Measurements from ENCODE around the gene ST7.

The ST7 gene

DNA sequence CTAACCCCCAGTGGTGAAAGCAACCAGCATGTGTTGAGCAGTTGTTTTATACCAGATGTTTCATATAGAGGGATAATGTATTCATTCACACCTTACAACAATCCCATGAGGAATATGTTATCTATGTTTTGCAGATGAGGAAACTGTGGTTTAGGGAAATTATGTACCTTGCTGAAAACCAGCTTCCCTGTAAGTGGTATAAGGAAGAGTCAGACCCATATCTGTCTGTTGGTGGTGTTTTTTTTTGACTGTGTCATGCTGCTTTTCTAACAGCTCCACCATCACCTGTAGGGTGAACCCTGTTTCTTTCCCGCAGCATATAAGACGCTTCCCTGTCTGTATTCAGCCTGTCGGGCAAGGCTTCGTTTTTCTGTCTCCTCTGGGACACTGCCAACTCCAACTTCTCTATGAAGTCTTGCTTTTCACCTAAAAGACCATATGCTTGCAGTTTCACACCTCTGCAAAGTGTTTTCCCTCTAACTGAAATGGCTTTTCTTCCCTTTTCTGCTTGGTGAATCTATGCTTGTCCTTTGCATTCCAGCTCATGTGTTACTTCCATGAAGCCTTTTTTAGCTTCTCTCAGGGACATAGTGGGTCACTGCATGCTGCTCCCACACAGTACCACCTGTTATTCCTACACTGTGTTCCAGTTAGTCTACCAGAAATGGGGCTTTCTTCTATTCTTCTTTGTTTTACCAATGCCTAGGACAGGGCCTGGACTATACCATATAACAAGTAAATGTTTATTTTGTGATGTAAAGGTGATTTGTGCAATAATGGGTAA, 92.8 kb downstream of the ST7 start:
- peaks cover 5% of the 10 kb centered on the region for H3K4me1 ChIP-seq
- DNase-seq (ENCODE audit: low spot score in 2 of 2) = no peak
- no peaks in the 10 kb centered on the region for H3K27me3 ChIP-seq (ENCODE audit: low read depth)
- H3K4me3 ChIP-seq = no peak overlapping the region
- no peaks in the 10 kb centered on the region for H3K36me3 ChIP-seq (replicated peaks)
- no peaks in the 10 kb centered on the region for H3K9me3 ChIP-seq
- in situ Hi-C loops (cut with MboI; ENCODE audit: low sequenced_read_pairs) = no loop called here

DNA sequence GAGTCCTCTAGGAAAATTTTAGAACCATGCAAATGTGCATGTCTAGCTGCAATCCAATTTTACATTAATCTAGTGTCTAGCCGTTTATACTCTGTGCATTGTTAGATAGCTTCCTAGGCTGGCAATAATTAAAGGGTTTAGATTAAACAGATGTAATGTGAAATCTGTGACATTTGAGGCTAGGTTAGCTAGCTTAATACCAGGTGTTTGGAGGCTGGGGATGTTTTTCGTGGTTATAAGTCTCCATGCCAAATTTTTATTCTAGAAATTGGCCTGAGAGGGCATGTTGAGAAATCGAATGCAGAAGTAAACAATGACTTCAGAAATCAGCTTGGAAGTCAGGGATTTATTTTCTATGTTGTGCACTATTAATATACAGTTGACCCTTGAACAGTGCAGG, 94.2 kb downstream of the ST7 start:
- Histone ChIP-seq H3K4me3 (no peak overlapping the region), H3K36me3 (replicated peaks) (no peaks in the 10 kb centered on the region), H3K9me3 (no peaks in the 10 kb centered on the region), H3K27me3 (ENCODE audit: low read depth) (no peaks in the 10 kb centered on the region), H3K4me1 (peaks cover 5% of the 10 kb centered on the region)
- no peak for DNase-seq (ENCODE audit: low spot score in 2 of 2)
- in situ Hi-C loops (cut with MboI; ENCODE audit: low sequenced_read_pairs) = no loop called here

- Histone ChIP-seq H3K27me3 (ENCODE audit: low read depth) (no peaks in the 10 kb centered on the region), H3K9me3 (no peaks in the 10 kb centered on the region), H3K36me3 (replicated peaks) (no peaks in the 10 kb centered on the region), H3K4me3 (no peak overlapping the region), H3K4me1 (peaks cover 5% of the 10 kb centered on the region)
- in situ Hi-C loops (cut with MboI; ENCODE audit: low sequenced_read_pairs) = no loop called here
- DNase-seq (ENCODE audit: low spot score in 2 of 2) = peak in 1 of 2 experiments; percentile 32
These were observed 95.0 kb downstream of the ST7 start for GRCh38 chr7:117048114-117048866.

- Histone ChIP-seq H3K4me1 (peaks cover 5% of the 10 kb centered on the region), H3K9me3 (no peaks in the 10 kb centered on the region), H3K27me3 (ENCODE audit: low read depth) (no peaks in the 10 kb centered on the region), H3K36me3 (replicated peaks) (no peaks in the 10 kb centered on the region), H3K4me3 (no peak overlapping the region)
- DNase-seq (ENCODE audit: low spot score in 2 of 2) = no peak
- in situ Hi-C loops (cut with MboI; ENCODE audit: low sequenced_read_pairs) = no loop called here
These were observed 95.6 kb downstream of the ST7 start for GRCh38 chr7:117048882-117049281.

DNA sequence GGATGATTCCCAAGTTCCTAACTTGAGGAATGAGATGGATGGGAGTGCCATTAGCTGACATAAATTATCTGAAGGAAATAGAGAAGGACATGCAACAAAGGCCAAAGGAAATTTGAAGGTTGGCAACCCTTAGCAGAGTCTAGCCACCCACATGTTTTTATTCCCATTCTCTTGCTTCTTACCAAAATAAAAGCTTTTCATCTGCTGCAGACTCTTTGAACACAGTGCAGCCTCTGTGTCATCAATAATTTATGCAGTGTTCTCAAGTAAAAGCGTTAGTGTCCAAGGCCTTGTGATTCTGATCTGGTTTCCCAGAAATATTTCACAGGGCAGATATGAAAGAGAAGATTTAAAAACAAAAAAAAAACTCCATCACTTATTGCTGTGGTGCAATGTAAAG, 98.5 kb downstream of the ST7 start:
- Histone ChIP-seq H3K9me3 (no peaks in the 10 kb centered on the region), H3K27me3 (ENCODE audit: low read depth) (no peaks in the 10 kb centered on the region), H3K4me3 (no peak overlapping the region), H3K4me1 (peaks cover 5% of the 10 kb centered on the region), H3K36me3 (replicated peaks) (no peaks in the 10 kb centered on the region)
- in situ Hi-C loops (cut with MboI; ENCODE audit: low sequenced_read_pairs) = no loop called here
- no peak for DNase-seq (ENCODE audit: low spot score in 2 of 2)

- Histone ChIP-seq H3K4me1 (peaks cover 5% of the 10 kb centered on the region), H3K4me3 (no peak overlapping the region), H3K9me3 (no peaks in the 10 kb centered on the region), H3K27me3 (ENCODE audit: low read depth) (no peaks in the 10 kb centered on the region), H3K36me3 (replicated peaks) (no peaks in the 10 kb centered on the region)
- in situ Hi-C loops (cut with MboI; ENCODE audit: low sequenced_read_pairs) = no loop called here
- no peak for DNase-seq (ENCODE audit: low spot score in 2 of 2)
These were observed 100.1 kb downstream of the ST7 start for GRCh38 chr7:117053432-117053831.

- Histone ChIP-seq H3K27me3 (ENCODE audit: low read depth) (no peaks in the 10 kb centered on the region), H3K9me3 (no peaks in the 10 kb centered on the region), H3K36me3 (replicated peaks) (no peaks in the 10 kb centered on the region), H3K4me3 (no peak overlapping the region), H3K4me1 (no peaks in the 10 kb centered on the region)
- in situ Hi-C loops (cut with MboI; ENCODE audit: low sequenced_read_pairs) = no loop called here
- DNase-seq (ENCODE audit: low spot score in 2 of 2) = no peak
These were observed 108.5 kb downstream of the ST7 start for GRCh38 chr7:117061751-117062150.

DNA sequence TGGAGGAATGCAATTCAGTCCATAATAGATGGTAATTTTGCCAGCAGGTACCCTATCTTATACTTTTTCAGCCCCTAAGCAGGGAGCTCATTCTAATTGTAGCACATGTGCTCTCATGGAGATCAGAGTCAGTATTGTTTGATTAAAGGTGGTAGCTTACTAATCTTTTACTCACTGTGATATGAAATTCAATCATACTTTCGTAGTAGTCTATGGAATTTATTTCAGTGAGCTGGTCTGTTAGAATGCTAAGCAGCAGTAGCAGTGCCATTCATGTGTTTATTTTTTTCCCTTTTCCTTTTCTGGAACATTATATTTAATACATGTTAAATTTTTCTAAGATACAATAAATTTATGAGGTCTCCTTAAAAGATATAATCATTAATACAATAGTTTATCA, 109.0 kb downstream of the ST7 start:
- no peaks in the 10 kb centered on the region for H3K9me3 ChIP-seq
- H3K4me1 ChIP-seq = no peaks in the 10 kb centered on the region
- in situ Hi-C loops (cut with MboI; ENCODE audit: low sequenced_read_pairs) = no loop called here
- DNase-seq (ENCODE audit: low spot score in 2 of 2) = no peak
- H3K36me3 ChIP-seq (replicated peaks) = no peaks in the 10 kb centered on the region
- H3K27me3 ChIP-seq (ENCODE audit: low read depth) = no peaks in the 10 kb centered on the region
- H3K4me3 ChIP-seq = no peak overlapping the region

GRCh38 chr7:117064688-117065087, 111.4 kb downstream of the ST7 start:
- H3K4me1 ChIP-seq = no peaks in the 10 kb centered on the region
- no peak overlapping the region for H3K4me3 ChIP-seq
- H3K9me3 ChIP-seq = no peaks in the 10 kb centered on the region
- H3K36me3 ChIP-seq (replicated peaks) = no peaks in the 10 kb centered on the region
- DNase-seq (ENCODE audit: low spot score in 2 of 2) = no peak
- in situ Hi-C loops (cut with MboI; ENCODE audit: low sequenced_read_pairs) = no loop called here
- no peaks in the 10 kb centered on the region for H3K27me3 ChIP-seq (ENCODE audit: low read depth)

DNA sequence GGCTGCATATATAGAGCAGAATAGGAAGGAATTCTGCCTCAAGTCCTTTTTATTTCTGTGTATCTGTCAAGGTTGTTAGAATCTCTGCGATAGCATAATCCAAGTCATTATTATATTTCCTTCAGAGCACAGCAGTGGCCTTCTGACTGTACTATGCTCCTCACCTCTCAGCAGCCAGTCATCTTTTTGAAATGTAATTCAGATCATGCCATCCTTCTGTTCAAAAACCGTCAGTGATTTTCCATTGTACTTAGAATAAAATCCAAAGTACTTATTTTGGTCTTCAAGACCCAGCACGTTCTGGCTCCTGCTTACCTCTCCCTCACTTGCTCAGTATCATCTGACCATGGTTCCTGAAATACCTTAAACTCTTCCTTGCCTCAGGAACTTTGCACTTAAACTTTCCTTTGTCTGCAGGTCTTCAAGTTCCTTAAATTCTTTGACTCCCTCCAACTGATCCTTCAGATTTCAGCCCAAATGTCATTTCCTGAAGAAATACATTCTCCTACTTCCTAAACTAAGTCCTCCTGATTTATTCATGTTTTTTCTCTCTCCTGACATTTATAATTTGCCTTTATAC, 112.4 kb downstream of the ST7 start:
- no peaks in the 10 kb centered on the region for H3K4me1 ChIP-seq
- H3K36me3 ChIP-seq (replicated peaks) = no peaks in the 10 kb centered on the region
- DNase-seq (ENCODE audit: low spot score in 2 of 2) = no peak
- in situ Hi-C loops (cut with MboI; ENCODE audit: low sequenced_read_pairs) = no loop called here
- H3K27me3 ChIP-seq (ENCODE audit: low read depth) = no peaks in the 10 kb centered on the region
- no peak overlapping the region for H3K4me3 ChIP-seq
- no peaks in the 10 kb centered on the region for H3K9me3 ChIP-seq

DNA sequence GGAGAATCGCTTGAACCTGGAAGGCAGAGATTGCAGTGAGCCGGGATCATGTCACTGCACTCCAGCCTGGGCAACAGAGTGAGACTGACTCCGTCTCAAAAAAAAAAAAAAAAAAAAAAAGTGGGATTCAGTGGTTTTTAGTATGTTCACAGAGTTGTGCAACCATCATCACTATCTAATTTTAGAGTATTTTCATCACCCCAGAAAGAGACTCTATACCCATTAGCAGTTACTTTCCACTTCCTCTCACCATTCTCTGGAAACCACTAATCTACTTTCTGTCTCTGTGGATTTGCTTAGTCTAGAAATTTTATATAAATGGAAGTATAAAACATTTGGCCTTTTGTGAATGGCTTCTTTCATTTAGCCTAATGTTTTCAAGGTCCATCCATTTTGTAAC, 113.4 kb downstream of the ST7 start:
- no peak overlapping the region for H3K4me3 ChIP-seq
- in situ Hi-C loops (cut with MboI; ENCODE audit: low sequenced_read_pairs) = no loop called here

GRCh38 chr7:117067340-117067739, 114.0 kb downstream of the ST7 start:
- Histone ChIP-seq H3K36me3 (replicated peaks) (no peaks in the 10 kb centered on the region), H3K9me3 (no peaks in the 10 kb centered on the region), H3K4me1 (no peaks in the 10 kb centered on the region), H3K27me3 (ENCODE audit: low read depth) (no peaks in the 10 kb centered on the region), H3K4me3 (no peak overlapping the region)
- DNase-seq (ENCODE audit: low spot score in 2 of 2) = no peak
- in situ Hi-C loops (cut with MboI; ENCODE audit: low sequenced_read_pairs) = no loop called here

More for the DNA sequence above, 113.4 kb downstream of the ST7 start:
- no peak for DNase-seq (ENCODE audit: low spot score in 2 of 2)
- no peaks in the 10 kb centered on the region for H3K9me3 ChIP-seq
- H3K36me3 ChIP-seq (replicated peaks) = no peaks in the 10 kb centered on the region
- H3K4me1 ChIP-seq = no peaks in the 10 kb centered on the region
- no peaks in the 10 kb centered on the region for H3K27me3 ChIP-seq (ENCODE audit: low read depth)

DNA sequence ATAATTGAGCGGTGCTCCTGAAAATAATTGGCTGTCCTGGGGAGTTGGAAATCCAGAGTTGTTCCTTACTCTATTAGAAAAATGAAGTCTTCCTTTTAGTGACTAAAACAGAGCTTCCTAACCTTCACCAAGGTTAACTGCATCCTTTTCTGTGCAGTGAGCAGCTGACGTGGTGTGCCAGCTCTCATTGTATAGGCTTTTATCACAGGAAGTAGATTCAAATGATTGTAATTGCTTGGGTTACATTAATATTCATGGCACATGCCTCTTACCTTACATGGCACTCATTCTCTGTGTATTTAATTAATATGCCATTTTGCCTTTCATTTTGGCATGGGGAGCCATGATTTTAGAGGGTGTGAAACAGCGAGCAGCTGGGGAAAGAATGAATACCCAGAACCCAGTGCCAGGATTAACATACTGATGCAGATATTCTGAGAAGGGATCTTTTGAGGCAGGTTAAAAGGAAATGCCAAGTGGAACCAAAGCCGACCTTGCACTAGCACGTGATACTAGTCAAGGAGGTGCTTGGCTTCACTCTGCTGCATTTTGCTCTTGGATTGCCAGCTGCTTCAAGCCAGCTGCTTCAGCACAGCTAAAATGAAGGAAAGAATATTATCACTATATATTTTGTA, 115.3 kb downstream of the ST7 start:
- H3K9me3 ChIP-seq = no peaks in the 10 kb centered on the region
- H3K36me3 ChIP-seq (replicated peaks) = no peaks in the 10 kb centered on the region
- in situ Hi-C loops (cut with MboI; ENCODE audit: low sequenced_read_pairs) = no loop called here
- H3K4me3 ChIP-seq = no peak overlapping the region
- H3K27me3 ChIP-seq (ENCODE audit: low read depth) = no peaks in the 10 kb centered on the region
- no peaks in the 10 kb centered on the region for H3K4me1 ChIP-seq
- no peak for DNase-seq (ENCODE audit: low spot score in 2 of 2)

DNA sequence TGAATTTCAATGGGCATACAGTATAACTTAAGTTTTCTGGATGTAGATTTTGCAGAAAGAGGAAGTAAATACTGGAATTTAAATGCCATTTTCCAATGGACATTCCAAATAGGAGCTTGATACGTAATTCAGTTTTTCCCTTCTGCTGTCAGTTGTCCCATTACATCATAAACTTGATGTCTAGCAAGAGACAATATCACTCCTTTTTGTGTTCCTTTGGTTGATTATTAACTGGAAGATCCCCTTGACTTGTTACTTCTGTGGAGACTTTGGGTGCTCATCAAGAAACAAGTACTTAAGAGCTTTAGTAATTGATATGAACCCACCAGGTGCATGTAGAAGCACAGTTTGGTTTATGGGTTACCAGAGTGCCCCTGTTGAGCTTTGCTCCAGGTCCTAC, 116.1 kb downstream of the ST7 start:
- in situ Hi-C loops (cut with MboI; ENCODE audit: low sequenced_read_pairs) = no loop called here
- DNase-seq (ENCODE audit: low spot score in 2 of 2) = no peak
- no peaks in the 10 kb centered on the region for H3K36me3 ChIP-seq (replicated peaks)
- no peak overlapping the region for H3K4me3 ChIP-seq
- no peaks in the 10 kb centered on the region for H3K9me3 ChIP-seq
- H3K27me3 ChIP-seq (ENCODE audit: low read depth) = no peaks in the 10 kb centered on the region
- H3K4me1 ChIP-seq = no peaks in the 10 kb centered on the region
